BJ (cell line): ENCODE measurements around the gene PCNT. TPM values are rescaled to one million over a fixed set of nuclear protein-coding genes. Genes with fewer than 3 reads are reported as not detected.
"Not testable (repeated sequence)": the region's sequence is repeated elsewhere in the genome, so short reads cannot be mapped to it uniquely, and the experiment has no call there.

Source experiments
- CTCF ChIA-PET: fragments of 350-600 bp; formaldehyde crosslinking; extraction: SDS; loops from one replicate; lab custom pipeline; 2021; ENCODE audit warnings: antibody characterized with exemption, inconsistent platforms; lab: Yijun Ruan, JAX
- POLR2A ChIA-PET: fragments of 300-600 bp; sonication (Branson Sonifier 250); formaldehyde crosslinking; extraction: SDS; loops from one replicate; lab custom pipeline; 2021; ENCODE audit warnings: antibody characterized with exemption; lab: Charles Lee
- DNase-seq: peaks from one replicate; pipeline ENCODE4 v3.0.0-alpha.2; 2011; ENCODE audit warnings: low read depth
- H3K27me3 ChIP-seq: 2 replicates; pipeline ENCODE4 v1.6.0; 2011; ENCODE audit warnings: low read length; ENCODE audit not compliant: control insufficient read depth, insufficient read depth
- H3K36me3 ChIP-seq: 2 replicates; pipeline ENCODE4 v1.5.1; 2011; ENCODE audit warnings: low read length; ENCODE audit not compliant: control insufficient read depth, insufficient read depth
- H3K4me3 ChIP-seq: 2 replicates; pipeline ENCODE4 v1.5.1; 2011; ENCODE audit warnings: low read depth, mild to moderate bottlenecking, control low read depth, low read length
- CTCF ChIP-seq: IDR thresholded peaks from 2 replicates; pipeline ENCODE4 v1.5.1; 2011; ENCODE audit warnings: low read depth, mild to moderate bottlenecking, control low read depth, inconsistent platforms, low read length, moderate library complexity; ENCODE audit not compliant: insufficient read depth
- polyA plus RNA-seq: library from polyadenylated mRNA; depleted of rRNA; stranded (reverse); fragments of >200 nt; gene quantifications from 2 replicates; pipeline ENCODE4 v1.2.3, GENCODE V29; 2011

PCNT gene
- polyA plus RNA-seq, 1 experiment: 11.0 TPM

- DNase-seq: no peak
- POLR2A ChIA-PET: no interaction called here
- H3K36me3 ChIP-seq: peaks cover 41% of the 10 kb centered on the region
- no peak for TF ChIP-seq CTCF
- CTCF ChIA-PET: no interaction called here
- H3K4me3 ChIP-seq: no peak overlapping the region
- no peaks in the 10 kb centered on the region for H3K27me3 ChIP-seq
Observed at GRCh38 chr21:46429754-46430681, 106.1 kb downstream of the PCNT start.

- TF ChIP-seq CTCF: no peak
- CTCF ChIA-PET: interaction anchor here (0.5 kb wide), 1 partner anchor 39 kb away, joined by 4 read pairs; no protein-coding TSS in a partner anchor
- POLR2A ChIA-PET: no interaction called here
- Histone ChIP-seq H3K4me3 (no peak overlapping the region), H3K36me3 (peaks cover 37% of the 10 kb centered on the region), H3K27me3 (no peaks in the 10 kb centered on the region)
- DNase-seq: no peak
Observed at GRCh38 chr21:46431448-46431847, 107.5 kb downstream of the PCNT start.

GRCh38 chr21:46431884-46432488, 108.0 kb downstream of the PCNT start:
- peaks cover 33% of the 10 kb centered on the region for H3K36me3 ChIP-seq
- no peak for TF ChIP-seq CTCF
- no peak overlapping the region for H3K4me3 ChIP-seq
- ChIA-PET CTCF (interaction anchor here (0.5 kb wide), 1 partner anchor 39 kb away, joined by 4 read pairs; no protein-coding TSS in a partner anchor), POLR2A (no interaction called here)
- H3K27me3 ChIP-seq: no peaks in the 10 kb centered on the region
- no peak for DNase-seq

GRCh38 chr21:46433116-46433515, 109.2 kb downstream of the PCNT start:
- H3K27me3 ChIP-seq, H3K4me3 ChIP-seq, DNase-seq, POLR2A ChIA-PET, CTCF ChIA-PET: not testable (repeated sequence)
- peaks cover 35% of the 10 kb centered on the region for H3K36me3 ChIP-seq

- CTCF ChIA-PET: no interaction called here
- DNase-seq: no peak
- Histone ChIP-seq H3K27me3 (no peaks in the 10 kb centered on the region), H3K36me3 (peaks cover 32% of the 10 kb centered on the region), H3K4me3 (no peak overlapping the region)
- POLR2A ChIA-PET: interaction anchor here (0.7 kb wide), 1 partner anchor 23 kb away, joined by 3 read pairs; no protein-coding TSS in a partner anchor
- TF ChIP-seq CTCF: no peak
Observed at GRCh38 chr21:46434322-46434958, 110.5 kb downstream of the PCNT start.
